H9 (cell line): Measurements from ENCODE around the gene SCML2. TPM values are rescaled to one million over a fixed set of nuclear protein-coding genes. Genes with fewer than 3 reads are reported as not detected.
"Not testable (repeated sequence)": the region's sequence is repeated elsewhere in the genome, so short reads cannot be mapped to it uniquely, and the experiment has no call there.

Source experiments
- DNase-seq: peaks from one replicate; pipeline ENCODE4 v3.0.0-alpha.2; 2017
- H2AFZ ChIP-seq: one replicate; pipeline ENCODE4 v1.6.1; 2013; ENCODE audit warnings: mild to moderate bottlenecking, low read length, control low read depth, moderate library complexity
- H2AK5ac ChIP-seq: 2 replicates; pipeline ENCODE4 v1.6.1; 2013; ENCODE audit warnings: low read length, control low read depth, mixed read lengths; ENCODE audit not compliant: insufficient read length
- H2BK120ac ChIP-seq: one replicate; pipeline ENCODE4 v1.6.1; 2013; ENCODE audit warnings: low read depth, mild to moderate bottlenecking, low read length, control low read depth, inconsistent platforms; ENCODE audit not compliant: poor library complexity, severe bottlenecking
- H2BK12ac ChIP-seq: 2 replicates; pipeline ENCODE4 v1.6.1; 2013; ENCODE audit warnings: low read length, control low read depth, mixed read lengths, low read depth; ENCODE audit not compliant: insufficient read length
- H2BK15ac ChIP-seq: 2 replicates; pipeline ENCODE4 v1.6.1; 2013; ENCODE audit warnings: low read depth, low read length, control low read depth
- H2BK20ac ChIP-seq: one replicate; pipeline ENCODE4 v1.6.1; 2013; ENCODE audit warnings: low read depth, mild to moderate bottlenecking, low read length, control low read depth, inconsistent platforms; ENCODE audit not compliant: poor library complexity, severe bottlenecking
- H2BK5ac ChIP-seq: 2 replicates; pipeline ENCODE4 v1.6.1; 2013; ENCODE audit warnings: low read length, control low read depth, mixed read lengths; ENCODE audit not compliant: insufficient read length
- H3K14ac ChIP-seq: 2 replicates; pipeline ENCODE4 v1.6.1; 2013; ENCODE audit warnings: low read length, control low read depth; ENCODE audit not compliant: insufficient read depth
- H3K18ac ChIP-seq: 2 replicates; pipeline ENCODE4 v1.6.1; 2013; ENCODE audit warnings: low read depth, mild to moderate bottlenecking, mixed read lengths, low read length, control low read depth; ENCODE audit not compliant: insufficient read length
- H3K23ac ChIP-seq: 2 replicates; pipeline ENCODE4 v1.6.1; 2013; ENCODE audit warnings: low read length, control low read depth, mixed read lengths, low read depth; ENCODE audit not compliant: insufficient read length
- H3K23me2 ChIP-seq: 2 replicates; pipeline ENCODE4 v1.6.1; 2013; ENCODE audit warnings: low read depth, mild to moderate bottlenecking, mixed read lengths, low read length, control low read depth; ENCODE audit not compliant: insufficient read length, poor library complexity, severe bottlenecking
- H3K27ac ChIP-seq: 2 replicates; pipeline ENCODE4 v1.5.1; 2013; ENCODE audit warnings: low read length, control low read depth, mixed read lengths, low read depth; ENCODE audit not compliant: insufficient read length
- H3K27me3 ChIP-seq: 2 replicates; pipeline ENCODE4 v1.6.1; 2013; ENCODE audit warnings: low read length, control low read depth, inconsistent platforms; ENCODE audit not compliant: insufficient read depth
- H3K4ac ChIP-seq: 2 replicates; pipeline ENCODE4 v1.6.1; 2013; ENCODE audit warnings: low read depth, mild to moderate bottlenecking, control low read depth, inconsistent platforms, low read length, moderate library complexity
- H3K4me1 ChIP-seq: 2 replicates; pipeline ENCODE4 v1.6.1; 2013; ENCODE audit warnings: low read length, control low read depth, inconsistent platforms; ENCODE audit not compliant: insufficient read depth
- H3K4me2 ChIP-seq: 2 replicates; pipeline ENCODE4 v1.6.1; 2013; ENCODE audit warnings: low read length, control low read depth, mixed read lengths; ENCODE audit not compliant: insufficient read length, insufficient read depth
- H3K56ac ChIP-seq: 2 replicates; pipeline ENCODE4 v1.6.1; 2013; ENCODE audit warnings: low read depth, mild to moderate bottlenecking, mixed read lengths, low read length, control low read depth; ENCODE audit not compliant: insufficient read length
- H3K79me1 ChIP-seq: 2 replicates; pipeline ENCODE4 v1.6.1; 2013; ENCODE audit warnings: low read depth, mild to moderate bottlenecking, moderate library complexity, low read length, control low read depth, inconsistent platforms; ENCODE audit not compliant: insufficient read depth, poor library complexity, severe bottlenecking
- H3K79me2 ChIP-seq: 2 replicates; pipeline ENCODE4 v1.6.1; 2013; ENCODE audit warnings: low read length, control low read depth, inconsistent platforms; ENCODE audit not compliant: insufficient read depth
- H3K9ac ChIP-seq: 2 replicates; pipeline ENCODE4 v1.6.1; 2013; ENCODE audit warnings: low read length, control low read depth, mixed read lengths; ENCODE audit not compliant: insufficient read length; ENCODE audit errors: extremely low read depth
- H3K9me3 ChIP-seq: one replicate; pipeline ENCODE4 v1.6.1; 2013; ENCODE audit warnings: low read depth, low read length, inconsistent platforms; ENCODE audit not compliant: control insufficient read depth
- H3T11ph ChIP-seq: one replicate; pipeline ENCODE4 v1.6.1; 2013; ENCODE audit warnings: mild to moderate bottlenecking, low read length, control low read depth, inconsistent platforms
- H4K20me1 ChIP-seq: one replicate; pipeline ENCODE4 v1.6.1; 2013; ENCODE audit not compliant: control insufficient read depth, insufficient read length, insufficient read depth
- H4K5ac ChIP-seq: 2 replicates; pipeline ENCODE4 v1.6.1; 2013; ENCODE audit warnings: low read depth, mild to moderate bottlenecking, mixed read lengths, low read length, control low read depth; ENCODE audit not compliant: insufficient read length
- H4K8ac ChIP-seq: replicated peaks from 2 replicates; pipeline ENCODE4 v1.6.1; 2013; ENCODE audit warnings: low read length, control low read depth, mixed read lengths, low read depth; ENCODE audit not compliant: insufficient read length
- H4K91ac ChIP-seq: 2 replicates; pipeline ENCODE4 v1.6.1; 2013; ENCODE audit warnings: low read depth, mild to moderate bottlenecking, moderate library complexity, mixed read lengths, low read length, control low read depth; ENCODE audit not compliant: insufficient read length
- H3K27ac Mint-ChIP-seq, 3 experiments: 2 replicates in 2 of 3; 3 replicates in 1 of 3; pipeline ENCODE4 v1.8.0; 2020 to 2021; ENCODE audit warnings: mixed read lengths in 3 of 3, mild to moderate bottlenecking in 1 of 3, moderate library complexity in 1 of 3
- H3K27me3 Mint-ChIP-seq: 2 replicates; pipeline ENCODE4 v1.8.0; 2021; ENCODE audit warnings: low read depth, mild to moderate bottlenecking, moderate library complexity, mixed read lengths
- H3K36me3 Mint-ChIP-seq, 3 experiments: 2 replicates in 2 of 3; 3 replicates in 1 of 3; pipeline ENCODE4 v1.8.0; 2020 to 2021; ENCODE audit warnings: low read depth in 3 of 3, mixed read lengths in 3 of 3; ENCODE audit not compliant: insufficient read depth in 1 of 3
- H3K4me1 Mint-ChIP-seq, 2 experiments: 2 replicates each; pipeline ENCODE4 v1.8.0; 2020; ENCODE audit warnings: mixed read lengths in 2 of 2
- H3K4me3 Mint-ChIP-seq, 2 experiments: 2 replicates in 1 of 2; 3 replicates in 1 of 2; pipeline ENCODE4 v1.8.0; 2020 to 2021; ENCODE audit warnings: mild to moderate bottlenecking in 2 of 2, mixed read lengths in 2 of 2, moderate library complexity in 1 of 2
- H3K9me3 Mint-ChIP-seq, 2 experiments: 2 replicates in 1 of 2; 3 replicates in 1 of 2; pipeline ENCODE4 v1.8.0; 2020; ENCODE audit warnings: mild to moderate bottlenecking in 2 of 2, mixed read lengths in 2 of 2, moderate library complexity in 1 of 2
- whole genome bisulfite sequencing: extraction: QIAGEN DNeasy Blood & Tissue Kit; methylation state at CpG from one replicate; pipeline ENCODE4 v1.1.7; 2013; ENCODE audit warnings: missing lambda C conversion rate, low lambda C conversion rate, mixed read lengths; ENCODE audit not compliant: insufficient read length; ENCODE audit errors: extremely low coverage; 5-methylcytosine and 5-hydroxymethylcytosine counted together
- total RNA-seq: library from RNA; stranded (reverse); gene quantifications from 2 replicates; pipeline ENCODE4 v1.2.1, GENCODE V29; 2021

SCML2 gene
- total RNA-seq, 1 experiment from 2014 or later = 15.5 TPM

DNA sequence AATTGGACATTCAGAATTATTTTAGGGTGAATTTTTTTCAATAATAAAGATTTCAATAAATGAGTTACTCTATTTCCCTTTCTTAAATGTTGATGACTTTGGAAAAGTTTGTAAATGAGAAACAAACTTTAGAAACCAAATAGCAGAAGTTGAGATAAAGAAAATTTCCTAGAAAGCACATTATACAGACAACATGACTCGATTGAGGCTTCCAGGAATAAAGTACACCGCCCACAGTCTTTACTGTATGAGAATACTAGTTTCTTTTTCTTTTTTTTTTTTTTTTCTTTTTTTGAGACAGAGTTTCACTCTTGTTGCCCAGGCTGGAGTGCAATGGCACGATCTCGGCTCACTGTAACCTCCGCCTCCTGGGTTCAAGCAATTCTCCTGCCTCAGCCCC is 14.6 kb upstream of the SCML2 start:
- not testable (repeated sequence) for H3K4ac ChIP-seq, H3K27me3 Mint-ChIP-seq, H3K27ac ChIP-seq, H2BK5ac ChIP-seq, H4K20me1 ChIP-seq, H4K91ac ChIP-seq, H3K56ac ChIP-seq, H3K18ac ChIP-seq, H2BK12ac ChIP-seq, H2BK15ac ChIP-seq, H3K27ac Mint-ChIP-seq, H3K79me1 ChIP-seq, H3T11ph ChIP-seq, H3K4me1 Mint-ChIP-seq, H3K9ac ChIP-seq, H3K36me3 Mint-ChIP-seq, H2BK120ac ChIP-seq, H3K23ac ChIP-seq, H3K23me2 ChIP-seq, H3K4me3 Mint-ChIP-seq, H3K4me2 ChIP-seq, DNase-seq, H4K5ac ChIP-seq, H3K14ac ChIP-seq, H3K79me2 ChIP-seq, H4K8ac ChIP-seq, H3K27me3 ChIP-seq, H2AFZ ChIP-seq, H3K4me1 ChIP-seq, H2AK5ac ChIP-seq, H2BK20ac ChIP-seq
- H3K9me3 ChIP-seq = peaks cover 20% of the 10 kb centered on the region
- no CpG with 5 or more reads among the region's 5 CpGs for WGBS
- peaks cover 62 to 65% of the 10 kb centered on the region in 2 experiments for H3K9me3 Mint-ChIP-seq
